NCI-H128 (cell line): ENCODE measurements around the gene RIMKLA.

ENCODE experiments used
- DNase-seq: peaks from one replicate; lab custom pipeline; 2025; ENCODE audit not compliant: unreplicated experiment; lab: John Stamatoyannopoulos, UW

Gene RIMKLA

GRCh38 chr1:42370876-42371549 is 9.6 kb upstream of the RIMKLA start:
- DNase-seq: no peak

- no peak for DNase-seq
Observed at GRCh38 chr1:42372796-42373195, 7.8 kb upstream of the RIMKLA start.

- DNase-seq: no peak
Observed at GRCh38 chr1:42379794-42380585, 602 bp upstream of the RIMKLA start.

- no peak for DNase-seq
Observed at GRCh38 chr1:42381280-42381673, 685 bp downstream of the RIMKLA start.

DNA sequence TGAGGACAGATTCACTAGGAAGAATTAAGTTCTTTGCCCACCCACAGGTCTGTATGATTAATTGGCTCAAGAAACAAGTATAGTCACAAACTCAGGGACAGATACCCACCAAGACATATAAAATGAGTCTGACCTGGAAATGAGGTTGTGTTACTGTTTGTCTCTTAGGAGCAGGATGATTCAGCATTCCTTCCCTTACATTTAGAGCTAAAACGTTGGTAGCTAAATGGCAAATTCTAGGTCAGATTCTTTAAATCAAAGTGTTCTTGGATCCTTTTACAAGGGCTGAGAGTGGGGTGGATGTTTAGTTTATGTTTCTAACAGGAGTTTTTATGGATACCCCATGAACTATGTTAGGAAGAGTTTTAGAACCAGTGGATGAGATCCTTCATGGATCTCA is 4.7 kb downstream of the RIMKLA start:
- no peak for DNase-seq

DNA sequence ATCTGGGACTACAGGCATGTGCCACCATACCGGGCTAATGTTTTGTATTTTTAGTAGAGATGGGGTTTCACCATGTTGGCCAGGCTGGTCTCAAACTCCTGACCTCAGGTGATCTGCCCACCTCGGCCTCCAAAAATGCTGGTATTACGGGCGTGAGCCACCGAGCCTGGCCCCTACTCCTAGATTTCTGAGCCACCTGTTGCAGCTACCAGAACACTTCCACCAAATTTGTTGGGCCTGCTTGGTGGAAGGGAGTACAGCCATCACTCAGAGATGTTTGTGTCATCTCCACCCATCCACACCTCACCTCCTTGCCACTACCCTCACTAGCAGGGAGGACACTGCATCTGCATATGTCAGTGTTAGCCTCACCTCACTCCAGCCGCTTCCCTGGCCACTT is 5.5 kb downstream of the RIMKLA start:
- DNase-seq: no peak

- DNase-seq: no peak
Observed at GRCh38 chr1:42392255-42392654, 11.7 kb downstream of the RIMKLA start.

DNA sequence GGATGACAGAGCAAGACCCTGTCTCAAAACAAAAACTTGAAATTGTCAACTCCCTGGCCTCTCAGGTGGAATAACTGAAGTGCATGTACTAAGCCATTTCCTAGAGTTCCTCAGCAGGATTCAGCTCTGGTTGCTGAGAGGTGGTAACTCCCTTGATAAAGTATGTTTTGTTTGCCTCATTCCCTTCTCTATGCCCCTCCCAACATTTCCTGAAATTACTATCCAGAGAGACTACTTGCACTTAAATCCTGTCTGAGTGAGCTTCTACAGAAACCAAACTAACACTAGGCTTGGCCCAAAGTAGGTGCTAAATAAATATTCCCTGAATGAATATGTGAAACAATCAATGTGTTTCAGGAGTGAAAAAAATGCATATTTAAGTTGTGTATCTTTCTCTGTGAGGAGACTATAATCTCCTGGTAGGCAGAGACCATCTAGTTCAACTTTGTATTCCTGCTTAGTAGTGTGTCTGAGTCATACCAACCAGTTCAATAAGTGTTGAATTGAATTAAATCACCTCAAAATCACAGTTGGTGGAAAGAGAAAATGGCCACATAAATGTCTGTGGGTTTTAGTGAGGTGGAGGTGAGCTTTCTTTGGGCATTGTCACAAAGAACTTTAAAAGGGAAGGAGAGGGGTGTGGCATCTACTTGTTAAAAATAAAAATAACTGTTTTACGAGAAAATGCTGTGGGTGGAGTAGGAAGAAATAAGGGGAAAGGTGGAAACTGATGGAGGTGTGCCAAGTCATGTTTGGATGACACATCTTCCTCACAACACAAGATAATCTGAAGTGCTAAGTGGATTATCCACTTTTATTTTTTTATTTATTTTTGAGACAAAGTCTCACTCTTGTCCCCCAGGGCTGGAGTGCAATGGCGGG is 12.6 kb downstream of the RIMKLA start:
- DNase-seq: no peak

DNA sequence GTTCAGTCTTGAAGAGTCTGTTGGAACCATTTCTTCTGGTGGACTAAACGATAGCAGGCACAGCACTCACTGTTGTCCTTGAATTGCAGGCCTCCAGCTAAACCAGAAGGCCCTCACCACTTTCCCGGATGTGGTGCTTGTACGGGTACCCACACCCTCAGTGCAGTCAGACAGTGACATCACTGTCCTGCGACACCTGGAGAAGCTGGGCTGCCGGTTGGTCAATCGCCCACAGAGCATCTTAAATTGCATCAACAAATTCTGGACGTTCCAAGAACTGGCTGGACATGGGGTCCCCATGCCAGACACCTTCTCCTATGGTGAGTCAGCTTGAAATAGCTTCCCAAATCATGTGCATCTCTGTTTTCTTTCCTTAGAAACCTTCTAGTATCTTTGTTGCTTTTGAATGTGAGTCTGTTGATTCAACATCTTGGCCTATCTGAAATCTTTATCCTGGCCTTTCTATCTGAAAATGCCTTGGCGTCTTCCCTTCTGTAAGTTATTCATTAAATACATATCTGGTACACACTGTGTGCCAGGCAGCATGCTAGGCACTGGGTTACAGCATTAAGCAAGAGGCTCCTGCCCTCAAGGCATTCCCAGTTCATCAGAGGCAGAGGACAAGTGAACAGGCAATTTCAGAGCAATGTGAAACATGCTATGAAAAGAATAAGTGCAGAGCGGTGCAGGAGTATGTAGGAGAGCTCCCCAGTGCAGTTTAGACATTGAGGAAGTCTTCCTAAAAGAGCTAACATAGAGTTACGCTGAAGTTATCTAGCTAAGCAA is 18.9 kb downstream of the RIMKLA start:
- no peak for DNase-seq

- DNase-seq: no peak
Observed at GRCh38 chr1:42403880-42404400, 23.3 kb downstream of the RIMKLA start.

GRCh38 chr1:42414551-42415496 is 34.2 kb downstream of the RIMKLA start:
- no peak for DNase-seq

DNA sequence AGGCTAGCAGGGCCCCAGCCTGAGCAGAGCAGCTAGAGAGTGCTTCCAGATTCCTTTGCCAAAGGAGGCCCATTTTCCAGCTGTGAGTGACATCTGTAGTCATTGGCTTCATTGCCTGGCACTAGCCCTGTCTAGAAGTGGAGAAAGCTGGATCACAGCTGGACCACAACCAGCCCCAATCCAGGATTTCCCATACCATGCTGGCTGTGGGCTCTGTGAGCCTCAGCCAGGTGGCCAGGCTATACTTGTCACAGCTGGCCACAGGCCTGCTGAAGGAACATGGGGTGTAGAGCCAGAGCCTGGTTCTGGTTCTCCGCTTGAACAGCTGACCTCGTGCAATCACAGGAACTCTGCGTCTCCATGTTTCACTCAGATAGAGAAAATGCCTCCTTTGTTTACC is 36.6 kb downstream of the RIMKLA start:
- DNase-seq: no peak

DNA sequence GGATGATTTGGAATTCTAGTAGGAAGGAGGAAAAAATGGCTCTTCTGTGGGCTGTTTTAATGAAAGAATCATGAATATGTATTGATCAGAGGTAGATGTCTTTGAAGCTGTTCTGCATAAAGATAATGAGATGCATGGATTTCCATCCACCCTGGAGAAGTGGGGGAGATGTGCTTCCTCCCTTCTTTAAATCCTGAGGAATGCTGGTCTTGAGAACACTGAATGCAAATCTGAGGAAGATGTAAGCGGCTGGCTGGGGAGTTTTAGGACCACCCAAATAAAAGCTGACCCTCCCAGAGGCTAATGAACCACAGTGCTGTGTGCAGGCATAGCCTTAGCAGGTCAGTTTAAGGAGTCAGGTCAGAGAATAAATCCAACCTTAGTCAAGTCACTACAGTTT is 37.9 kb downstream of the RIMKLA start:
- DNase-seq: no peak

DNA sequence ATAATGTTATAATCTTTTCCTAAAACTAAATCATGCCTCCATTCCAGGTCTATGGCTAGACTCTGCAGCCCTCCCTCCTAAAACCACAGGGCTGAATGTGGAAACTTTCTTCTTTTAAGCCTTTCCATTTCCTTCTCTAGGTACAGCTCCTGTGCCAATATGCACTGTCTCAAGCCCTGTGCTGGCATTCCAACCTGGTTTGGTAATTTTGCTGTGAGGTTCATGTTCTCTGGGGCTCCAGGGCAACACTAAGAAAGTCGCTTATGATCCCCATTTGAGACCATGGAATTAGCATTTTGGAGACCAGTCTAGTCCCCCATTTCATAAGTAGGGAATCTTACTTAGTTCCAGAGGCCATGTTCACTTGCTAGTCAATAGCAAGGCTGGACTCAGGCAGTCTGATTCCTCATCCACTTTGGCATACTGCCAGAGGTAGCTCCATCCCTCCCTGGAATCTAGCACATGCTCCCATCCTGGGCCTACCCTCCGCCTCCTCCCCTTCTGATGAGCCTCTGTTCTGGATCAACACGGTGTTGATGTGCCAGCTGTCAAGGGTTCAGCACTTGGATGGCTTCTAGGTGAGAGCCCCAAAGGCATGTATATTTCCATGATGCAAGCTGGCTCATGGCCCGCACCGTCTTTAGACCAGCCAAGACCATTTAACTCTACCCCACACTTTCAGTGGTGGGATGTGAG is 38.7 kb downstream of the RIMKLA start:
- DNase-seq: no peak

- DNase-seq: no peak
Observed at GRCh38 chr1:42420121-42420520, 39.5 kb downstream of the RIMKLA start.

DNA sequence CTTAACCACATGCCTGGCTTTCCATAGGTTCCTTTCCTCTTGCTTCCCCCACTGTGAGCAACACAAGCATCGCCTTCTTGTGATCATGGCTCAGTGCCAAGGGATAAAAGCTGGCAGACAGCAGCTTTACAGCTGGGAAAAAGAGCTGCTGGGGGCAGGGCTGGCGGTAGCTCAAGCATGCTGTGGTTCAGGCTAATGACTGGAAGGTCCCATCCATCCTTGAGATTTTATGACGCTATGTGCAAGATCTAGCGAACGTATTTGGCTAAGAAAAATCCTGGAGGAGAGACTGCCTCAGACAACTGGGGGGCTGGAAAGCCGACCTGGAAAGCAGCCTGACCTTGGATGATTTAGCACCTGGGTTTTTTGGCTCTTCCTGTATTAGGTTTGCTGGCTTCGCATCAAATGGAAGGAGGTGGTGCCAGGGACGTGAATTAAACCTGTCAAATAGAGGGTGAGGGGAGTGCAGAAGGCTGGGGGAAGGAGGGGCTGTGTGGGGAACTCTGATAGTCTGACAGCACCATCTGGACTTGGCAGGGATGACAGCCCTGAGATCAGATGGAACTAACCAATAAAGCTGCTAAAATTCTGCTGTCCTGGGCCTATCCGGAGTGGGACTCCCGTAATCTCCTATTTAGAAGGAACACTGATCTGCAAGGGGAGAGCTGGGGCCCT is 40.5 kb downstream of the RIMKLA start:
- peak; percentile 94 for DNase-seq

DNA sequence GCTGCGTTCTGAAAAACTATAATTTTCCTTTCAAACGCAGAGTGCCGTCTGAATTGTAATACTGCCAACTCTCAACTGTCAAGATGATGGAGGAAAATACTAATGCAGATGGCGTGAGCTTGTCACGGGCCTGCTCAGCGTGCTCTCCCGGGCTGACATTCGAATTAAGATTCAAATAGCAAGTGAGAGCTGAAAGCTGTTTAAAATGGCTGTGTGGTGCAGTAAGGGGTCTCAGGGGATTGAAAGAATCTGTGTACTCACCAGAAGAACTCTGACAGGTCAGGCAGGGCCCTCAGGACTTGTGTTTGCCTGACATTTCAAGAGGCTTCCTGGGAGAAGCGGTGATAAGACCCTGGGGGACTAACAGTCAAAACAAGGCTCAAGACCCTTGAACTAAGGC is 42.1 kb downstream of the RIMKLA start:
- peak; percentile 70 for DNase-seq

- peak; percentile 38 for DNase-seq
Observed at GRCh38 chr1:42423681-42424080, 43.1 kb downstream of the RIMKLA start.
